Smooth muscle cell (in vitro differentiated cells): ENCODE measurements around the gene KIFC3. TPM values are rescaled to one million over a fixed set of nuclear protein-coding genes. Genes with fewer than 3 reads are reported as not detected.

Experiments used
- DNase-seq: peaks from one replicate; lab custom pipeline; 2025; ENCODE audit not compliant: unreplicated experiment; lab: John Stamatoyannopoulos, UW
- H2AFZ ChIP-seq: fragments of 200-600 bp; sonication (generic); 2 replicates; pipeline ENCODE4 v1.6.0; 2016; ENCODE audit warnings: antibody characterized with exemption, low read depth, mild to moderate bottlenecking
- H3F3A ChIP-seq: fragments of 200-600 bp; sonication (generic); 2 replicates; pipeline ENCODE4 v1.6.0; 2017; ENCODE audit warnings: antibody characterized with exemption, low read depth
- H3K27ac ChIP-seq: fragments of 200-600 bp; sonication (generic); 2 replicates; pipeline ENCODE4 v1.5.1; 2016; ENCODE audit warnings: low read depth, mild to moderate bottlenecking
- H3K27me3 ChIP-seq: fragments of 200-600 bp; sonication (generic); 2 replicates; pipeline ENCODE4 v1.6.1; 2016; ENCODE audit warnings: low read depth, mild to moderate bottlenecking
- H3K36me3 ChIP-seq: fragments of 200-600 bp; sonication (generic); 2 replicates; pipeline ENCODE4 v1.5.1; 2016; ENCODE audit warnings: low read depth
- H3K4me1 ChIP-seq: fragments of 200-600 bp; sonication (generic); 2 replicates; pipeline ENCODE4 v1.5.1; 2016; ENCODE audit warnings: low read depth
- H3K4me2 ChIP-seq: fragments of 200-600 bp; sonication (generic); 2 replicates; pipeline ENCODE4 v1.6.0; 2016; ENCODE audit warnings: mild to moderate bottlenecking
- H3K4me3 ChIP-seq: fragments of 200-600 bp; sonication (generic); 2 replicates; pipeline ENCODE4 v1.5.1; 2016; ENCODE audit warnings: mild to moderate bottlenecking
- H3K79me2 ChIP-seq: fragments of 200-600 bp; sonication (generic); 2 replicates; pipeline ENCODE4 v1.6.0; 2016; ENCODE audit warnings: low read depth, mild to moderate bottlenecking
- H3K9ac ChIP-seq: fragments of 200-600 bp; sonication (generic); 2 replicates; pipeline ENCODE4 v1.6.0; 2016; ENCODE audit warnings: low read depth
- H3K9me3 ChIP-seq: fragments of 200-600 bp; sonication (generic); replicated peaks from 2 replicates; pipeline ENCODE4 v1.5.1; 2016; ENCODE audit warnings: low read depth
- H4K20me1 ChIP-seq: fragments of 200-600 bp; sonication (generic); 2 replicates; pipeline ENCODE4 v1.6.0; 2016; ENCODE audit warnings: low read depth
- CTCF ChIP-seq: fragments of 200-600 bp; sonication (generic); IDR thresholded peaks from 2 replicates; pipeline ENCODE4 v1.5.1; 2017; ENCODE audit warnings: borderline replicate concordance, mild to moderate bottlenecking, antibody characterized with exemption; ENCODE audit not compliant: insufficient read depth, poor library complexity, severe bottlenecking
- WGBS: methylation state at CpG from one replicate; pipeline ENCODE4 v1.1.7; 2016; ENCODE audit warnings: low lambda C conversion rate; 5-methylcytosine and 5-hydroxymethylcytosine counted together
- polyA plus RNA-seq: library from polyadenylated mRNA; unstranded; fragments of >200 nt; fragmentation: Nextera tagmentation; extraction: Ambion mirVana; gene quantifications from 2 replicates; pipeline ENCODE4 v1.2.1, GENCODE V29; 2016
- total RNA-seq: library from RNA; depleted of rRNA; stranded (reverse); fragments of >200 nt; gene quantifications from 2 replicates; pipeline ENCODE4 v1.2.3, GENCODE V29; 2014

Gene KIFC3
- total and polyA plus RNA-seq, 2 experiments from 2014 or later, result 30.6 to 50.2 TPM

DNA sequence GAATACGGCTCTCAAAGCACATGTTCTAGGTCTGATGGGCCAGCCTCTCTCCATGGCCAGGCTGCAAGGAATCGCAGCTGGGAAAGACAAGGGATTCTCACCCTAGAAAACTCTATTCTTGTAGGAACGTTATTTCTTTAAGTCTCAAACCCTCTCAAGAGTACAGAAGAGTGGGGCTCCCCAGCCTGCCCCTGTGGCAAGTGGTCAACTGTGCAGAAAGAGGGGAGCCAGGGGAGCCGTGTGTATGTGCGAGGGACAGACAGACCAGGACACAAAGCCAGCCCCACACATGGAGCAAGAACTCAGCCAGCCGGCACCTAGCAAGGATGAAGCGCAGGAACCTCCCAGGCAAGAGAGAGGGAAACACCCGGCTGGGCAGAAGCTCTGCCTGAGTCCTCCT lies 16.4 kb downstream of the KIFC3 start:
- H3K9ac ChIP-seq, result no peak overlapping the region

DNA sequence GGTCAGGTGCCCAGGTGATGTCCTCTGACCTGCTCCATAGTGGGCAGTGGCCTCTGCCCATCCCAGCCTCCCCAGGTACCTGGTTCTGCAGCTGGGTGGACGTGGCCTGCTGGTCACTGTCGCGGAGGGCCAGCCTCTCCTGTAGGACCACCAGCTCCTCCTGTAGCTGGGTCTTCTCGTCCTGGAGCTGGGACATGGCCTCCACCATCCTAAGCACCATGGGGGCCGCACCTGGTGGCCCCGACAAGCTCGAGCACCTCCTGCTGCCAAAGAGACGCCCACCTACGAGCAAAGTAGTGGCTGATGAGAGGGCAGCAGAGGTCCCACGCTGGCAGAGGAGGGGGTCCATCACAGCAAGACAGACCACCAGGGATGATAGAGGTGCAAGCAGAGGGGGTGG lies 16.9 kb downstream of the KIFC3 start:
- 93% methylated on average over 9 of the region's 10 CpGs for WGBS
- Histone ChIP-seq H2AFZ (no peak overlapping the region), H3K4me3 (no peak overlapping the region), H3K36me3 (no peaks in the 10 kb centered on the region), H3K27me3 (no peaks in the 10 kb centered on the region), H3K4me2 (no peak overlapping the region), H4K20me1 (peaks cover 66% of the 10 kb centered on the region), H3K9ac (no peak overlapping the region), H3F3A (no peaks in the 10 kb centered on the region), H3K9me3 (no peaks in the 10 kb centered on the region), H3K79me2 (no peaks in the 10 kb centered on the region), H3K27ac (no peak overlapping the region), H3K4me1 (no peaks in the 10 kb centered on the region)
- no peak for TF ChIP-seq CTCF
- DNase-seq, result no peak

More for the DNA sequence above, 16.4 kb downstream of the KIFC3 start:
- Histone ChIP-seq H3K4me1 (no peaks in the 10 kb centered on the region), H3K79me2 (no peaks in the 10 kb centered on the region), H4K20me1 (peaks cover 66% of the 10 kb centered on the region), H2AFZ (no peak overlapping the region), H3K36me3 (no peaks in the 10 kb centered on the region), H3F3A (no peaks in the 10 kb centered on the region), H3K4me3 (no peak overlapping the region), H3K4me2 (no peak overlapping the region), H3K9me3 (no peaks in the 10 kb centered on the region), H3K27ac (no peak overlapping the region), H3K27me3 (no peaks in the 10 kb centered on the region)
- 95% methylated on average over 8 of the region's 8 CpGs for WGBS
- no peak for DNase-seq
- TF ChIP-seq CTCF, result no peak

DNA sequence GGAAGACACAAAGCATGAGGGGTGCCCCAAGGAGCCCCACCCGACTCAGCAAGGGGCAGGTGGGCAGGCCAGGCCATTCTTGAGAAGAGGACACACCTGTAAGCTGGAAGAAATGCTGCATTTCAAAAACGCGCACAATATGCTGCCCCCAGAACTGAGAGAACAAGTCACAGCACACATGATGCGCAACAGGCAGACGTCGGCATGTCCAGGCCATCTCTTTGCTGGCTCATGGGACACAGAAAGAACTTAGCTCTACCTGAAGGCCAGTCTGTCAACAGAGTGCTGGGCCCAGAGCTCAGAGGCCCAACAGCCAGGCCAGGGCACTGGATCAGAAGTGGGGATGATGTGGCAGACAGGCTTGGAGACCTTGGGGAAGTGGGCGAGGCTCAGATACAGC lies 18.0 kb downstream of the KIFC3 start:
- no peak for TF ChIP-seq CTCF
- H4K20me1 ChIP-seq, result peaks cover 74% of the 10 kb centered on the region
- no peaks in the 10 kb centered on the region for H3K36me3 ChIP-seq
- 94% methylated on average over 7 of the region's 7 CpGs for WGBS
- H3K79me2 ChIP-seq, result no peaks in the 10 kb centered on the region
- H3K9ac ChIP-seq, result no peak overlapping the region
- no peak overlapping the region for H3K27ac ChIP-seq
- H3K27me3 ChIP-seq, result no peaks in the 10 kb centered on the region
- no peak for DNase-seq
- no peaks in the 10 kb centered on the region for H3K4me1 ChIP-seq
- no peak overlapping the region for H3K4me2 ChIP-seq
- no peaks in the 10 kb centered on the region for H3K9me3 ChIP-seq
- H3K4me3 ChIP-seq, result no peak overlapping the region
- no peak overlapping the region for H2AFZ ChIP-seq
- H3F3A ChIP-seq, result no peaks in the 10 kb centered on the region

- WGBS, result 97% methylated on average over 8 of the region's 8 CpGs
- H4K20me1 ChIP-seq, result peaks cover 78% of the 10 kb centered on the region
These were observed 18.4 kb downstream of the KIFC3 start for GRCh38 chr16:57783883-57784282.

More at GRCh38 chr16:57783883-57784282, 18.4 kb downstream of the KIFC3 start:
- H3F3A ChIP-seq, result no peaks in the 10 kb centered on the region
- H3K27me3 ChIP-seq, result no peaks in the 10 kb centered on the region
- no peaks in the 10 kb centered on the region for H3K79me2 ChIP-seq
- TF ChIP-seq CTCF, result no peak
- H3K36me3 ChIP-seq, result no peaks in the 10 kb centered on the region
- no peak overlapping the region for H2AFZ ChIP-seq
- H3K4me2 ChIP-seq, result no peak overlapping the region
- no peak overlapping the region for H3K27ac ChIP-seq
- no peaks in the 10 kb centered on the region for H3K9me3 ChIP-seq
- no peak overlapping the region for H3K4me3 ChIP-seq
- DNase-seq, result no peak
- no peaks in the 10 kb centered on the region for H3K4me1 ChIP-seq
- H3K9ac ChIP-seq, result no peak overlapping the region
